GM23338 (cell line): Measurements from ENCODE around the gene AKAP13. TPM values are rescaled to one million over a fixed set of nuclear protein-coding genes. Genes with fewer than 3 reads are reported as not detected.

Experiments
- ATAC-seq: fragments of 200-7000 bp; cut with Tn5 transposase; 3 replicates; pipeline ENCODE4 v1.9.1; 2020
- DNase-seq: peaks from one replicate; pipeline ENCODE4 v3.0.0-alpha.2; 2015; ENCODE audit warnings: low spot score
- H2AFZ ChIP-seq: fragments of 200-600 bp; sonication (generic); 2 replicates; pipeline ENCODE4 v1.8.0; 2016; ENCODE audit warnings: antibody characterized with exemption, mild to moderate bottlenecking, moderate library complexity
- H3F3A ChIP-seq: fragments of 200-600 bp; sonication (generic); replicated peaks from 2 replicates; pipeline ENCODE4 v1.8.0; 2017; ENCODE audit warnings: antibody characterized with exemption, mixed run types, low read depth
- H3K27ac ChIP-seq: fragments of 200-600 bp; sonication (generic); 2 replicates; pipeline ENCODE4 v1.6.1; 2016; ENCODE audit warnings: low read depth
- H3K27me3 ChIP-seq: fragments of 200-600 bp; sonication (generic); 2 replicates; pipeline ENCODE4 v1.8.0; 2016; ENCODE audit warnings: mild to moderate bottlenecking, mixed run types, moderate library complexity; ENCODE audit not compliant: insufficient read depth
- H3K36me3 ChIP-seq: fragments of 200-600 bp; sonication (generic); 2 replicates; pipeline ENCODE4 v1.8.0; 2016; ENCODE audit warnings: mild to moderate bottlenecking; ENCODE audit not compliant: insufficient read depth
- H3K4me1 ChIP-seq: fragments of 200-600 bp; sonication (generic); 2 replicates; pipeline ENCODE4 v1.8.0; 2016; ENCODE audit warnings: mild to moderate bottlenecking, moderate library complexity; ENCODE audit not compliant: insufficient read depth
- H3K4me2 ChIP-seq: fragments of 200-600 bp; sonication (generic); 2 replicates; pipeline ENCODE4 v1.7.1; 2017; ENCODE audit warnings: mixed run types
- H3K4me3 ChIP-seq: fragments of 200-600 bp; sonication (generic); 2 replicates; pipeline ENCODE4 v1.6.1; 2016; ENCODE audit warnings: mixed run types
- H3K79me2 ChIP-seq: fragments of 200-600 bp; sonication (generic); replicated peaks from 2 replicates; pipeline ENCODE4 v1.8.0; 2017; ENCODE audit warnings: mild to moderate bottlenecking; ENCODE audit not compliant: insufficient read depth
- H3K9me2 ChIP-seq: fragments of 200-600 bp; sonication (generic); 2 replicates; pipeline ENCODE4 v1.8.0; 2017; ENCODE audit not compliant: insufficient read depth
- H4K20me1 ChIP-seq: fragments of 200-600 bp; sonication (generic); replicated peaks from 2 replicates; pipeline ENCODE4 v1.8.0; 2017; ENCODE audit warnings: mild to moderate bottlenecking; ENCODE audit not compliant: insufficient read depth
- H3K27ac Mint-ChIP-seq: 2 replicates; pipeline ENCODE4 v1.8.0; 2020; ENCODE audit warnings: inconsistent platforms, mild to moderate bottlenecking, moderate library complexity, mixed read lengths
- H3K27me3 Mint-ChIP-seq: 3 replicates; pipeline ENCODE4 v1.8.0; 2022; ENCODE audit warnings: low read depth, mild to moderate bottlenecking, moderate library complexity, mixed read lengths, inconsistent platforms; ENCODE audit not compliant: insufficient read depth, poor library complexity
- H3K36me3 Mint-ChIP-seq: 3 replicates; pipeline ENCODE4 v1.8.0; 2021; ENCODE audit warnings: low read depth, mild to moderate bottlenecking, inconsistent platforms, moderate library complexity, mixed read lengths
- H3K4me1 Mint-ChIP-seq: 3 replicates; pipeline ENCODE4 v1.8.0; 2020; ENCODE audit warnings: mild to moderate bottlenecking, inconsistent platforms, mixed read lengths
- H3K4me3 Mint-ChIP-seq: 3 replicates; pipeline ENCODE4 v1.8.0; 2021; ENCODE audit warnings: moderate library complexity, mild to moderate bottlenecking, inconsistent platforms, mixed read lengths
- H3K9me3 Mint-ChIP-seq: 3 replicates; pipeline ENCODE4 v1.8.0; 2020; ENCODE audit warnings: moderate library complexity, mild to moderate bottlenecking, inconsistent platforms, mixed read lengths
- EZH2 ChIP-seq: fragments of 200-600 bp; sonication (generic); IDR thresholded peaks from one replicate; pipeline ENCODE4 v1.8.0; 2017; ENCODE audit warnings: antibody characterized with exemption, mild to moderate bottlenecking, low read depth; ENCODE audit not compliant: unreplicated experiment
- EZH2phosphoT487 ChIP-seq: fragments of 200-600 bp; sonication (generic); IDR thresholded peaks from one replicate; pipeline ENCODE4 v1.8.1; 2018; ENCODE audit warnings: antibody characterized with exemption; ENCODE audit not compliant: unreplicated experiment
- NANOG ChIP-seq: IDR thresholded peaks from 2 replicates; pipeline ENCODE4 v1.6.1; 2016; ENCODE audit warnings: antibody characterized with exemption, borderline replicate concordance
- POLR2AphosphoS5 ChIP-seq: IDR thresholded peaks from 2 replicates; pipeline ENCODE4 v1.6.1; 2016; ENCODE audit warnings: antibody characterized with exemption, low read depth
- STAT1 ChIP-seq: IDR thresholded peaks from one replicate; pipeline ENCODE4 v1.6.1; 2016; ENCODE audit warnings: antibody characterized with exemption; ENCODE audit not compliant: unreplicated experiment
- ZNF114 ChIP-seq: fragments of 250-450 bp; sonication (Bioruptor Pico); IDR thresholded peaks from 2 replicates; pipeline ENCODE4 v1.5.0; 2020; ENCODE audit warnings: mild to moderate bottlenecking, moderate library complexity
- ZNF331 ChIP-seq: fragments of 250-450 bp; sonication (Bioruptor Pico); IDR thresholded peaks from 2 replicates; pipeline ENCODE4 v1.5.0; 2020; ENCODE audit warnings: low read depth, mild to moderate bottlenecking, moderate library complexity
- polyA plus RNA-seq: library from polyadenylated mRNA; unstranded; fragments of >200 nt; fragmentation: Nextera tagmentation; extraction: Ambion mirVana; gene quantifications from 2 replicates; pipeline ENCODE4 v1.2.1, GENCODE V29; 2016
- total RNA-seq: library from RNA; depleted of rRNA; stranded (reverse); fragments of >200 nt; shearing (Covaris generic); gene quantifications from 2 replicates; pipeline ENCODE4 v1.2.3, GENCODE V29; 2014
- TF ChIP-seq, protein P1 (sequence below), 2 experiments: fragments of 200-600 bp in 1 of 2; sonication (generic) in 1 of 2; conservative IDR thresholded peaks; 2 replicates each; pipeline versions ENCODE4 v1.5.1 to v1.6.1; 2016 to 2017; ENCODE audit warnings: antibody characterized with exemption in 2 of 2, low read depth in 2 of 2, mild to moderate bottlenecking in 2 of 2, moderate library complexity in 1 of 2
- TF ChIP-seq, protein P2 (sequence below): IDR thresholded peaks from one replicate; pipeline ENCODE4 v1.6.1; 2018; ENCODE audit warnings: antibody characterized with exemption; ENCODE audit not compliant: unreplicated experiment
- TF ChIP-seq, protein P3 (sequence below): fragments of 250-450 bp; sonication (Bioruptor Pico); IDR thresholded peaks from 2 replicates; pipeline ENCODE4 v1.5.0; 2020; ENCODE audit warnings: mild to moderate bottlenecking, moderate library complexity

The AKAP13 gene
- total and polyA plus RNA-seq, 2 experiments from 2014 or later, result 46.2 to 60.7 TPM

DNA sequence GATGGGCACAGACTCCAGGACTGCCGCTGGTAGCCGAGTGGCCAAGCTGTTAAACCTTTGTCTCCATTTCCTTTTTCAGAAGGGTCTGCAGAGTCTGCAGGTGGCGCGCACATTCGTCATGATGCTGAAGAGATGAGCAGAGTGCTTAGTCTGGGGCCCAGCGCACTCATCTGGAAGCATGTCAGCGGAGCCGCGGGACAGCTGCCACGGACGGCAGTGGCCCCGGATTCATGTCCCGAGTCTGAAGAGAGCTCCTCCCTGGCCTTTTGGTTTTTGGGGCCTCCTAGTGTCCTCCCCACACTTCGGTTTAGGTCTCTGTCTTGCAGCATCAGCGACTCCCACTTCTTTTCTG, 371.7 kb downstream of the AKAP13 start:
- Histone ChIP-seq H3K4me1 (peaks cover 60% of the 10 kb centered on the region), H3K79me2 (no peaks in the 10 kb centered on the region; the same call in 1 of the 2 replicates), H3K9me2 (no peaks in the 10 kb centered on the region), H3K4me3 (peak overlapping the region; percentile 47), H3F3A (peaks cover 18% of the 10 kb centered on the region), H3K27ac (peak overlapping the region; percentile 91), H2AFZ (no peak overlapping the region), H3K27me3 (no peaks in the 10 kb centered on the region), H3K4me2 (peak overlapping the region; percentile 75), H4K20me1 (peaks cover 3% of the 10 kb centered on the region), H3K36me3 (no peaks in the 10 kb centered on the region; the same call in 1 of the 2 replicates)
- H3K4me1 Mint-ChIP-seq, result peaks cover 69% of the 10 kb centered on the region
- ATAC-seq, result peak; percentile 1
- no peaks in the 10 kb centered on the region for H3K9me3 Mint-ChIP-seq
- TF ChIP-seq, protein P1, sequence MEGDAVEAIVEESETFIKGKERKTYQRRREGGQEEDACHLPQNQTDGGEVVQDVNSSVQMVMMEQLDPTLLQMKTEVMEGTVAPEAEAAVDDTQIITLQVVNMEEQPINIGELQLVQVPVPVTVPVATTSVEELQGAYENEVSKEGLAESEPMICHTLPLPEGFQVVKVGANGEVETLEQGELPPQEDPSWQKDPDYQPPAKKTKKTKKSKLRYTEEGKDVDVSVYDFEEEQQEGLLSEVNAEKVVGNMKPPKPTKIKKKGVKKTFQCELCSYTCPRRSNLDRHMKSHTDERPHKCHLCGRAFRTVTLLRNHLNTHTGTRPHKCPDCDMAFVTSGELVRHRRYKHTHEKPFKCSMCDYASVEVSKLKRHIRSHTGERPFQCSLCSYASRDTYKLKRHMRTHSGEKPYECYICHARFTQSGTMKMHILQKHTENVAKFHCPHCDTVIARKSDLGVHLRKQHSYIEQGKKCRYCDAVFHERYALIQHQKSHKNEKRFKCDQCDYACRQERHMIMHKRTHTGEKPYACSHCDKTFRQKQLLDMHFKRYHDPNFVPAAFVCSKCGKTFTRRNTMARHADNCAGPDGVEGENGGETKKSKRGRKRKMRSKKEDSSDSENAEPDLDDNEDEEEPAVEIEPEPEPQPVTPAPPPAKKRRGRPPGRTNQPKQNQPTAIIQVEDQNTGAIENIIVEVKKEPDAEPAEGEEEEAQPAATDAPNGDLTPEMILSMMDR (conservative IDR thresholded peaks at IDR 0.05; ENCODE audit: low read depth in 2 of 2), result 0 out of 4 replicates have a peak, but pooled peaks of 1 of the 2 experiments have one; percentile 6
- TF ChIP-seq ZNF331, result no peak
- no peak for TF ChIP-seq EZH2phosphoT487
- TF ChIP-seq STAT1, result no peak
- TF ChIP-seq POLR2AphosphoS5, result no peak
- peaks cover 28% of the 10 kb centered on the region for H3K36me3 Mint-ChIP-seq
- H3K4me3 Mint-ChIP-seq, result peak overlapping the region; percentile 61
- peak overlapping the region; percentile 94 for H3K27ac Mint-ChIP-seq
- peaks cover 33% of the 10 kb centered on the region for H3K27me3 Mint-ChIP-seq
- DNase-seq, result peak; percentile 43

DNA sequence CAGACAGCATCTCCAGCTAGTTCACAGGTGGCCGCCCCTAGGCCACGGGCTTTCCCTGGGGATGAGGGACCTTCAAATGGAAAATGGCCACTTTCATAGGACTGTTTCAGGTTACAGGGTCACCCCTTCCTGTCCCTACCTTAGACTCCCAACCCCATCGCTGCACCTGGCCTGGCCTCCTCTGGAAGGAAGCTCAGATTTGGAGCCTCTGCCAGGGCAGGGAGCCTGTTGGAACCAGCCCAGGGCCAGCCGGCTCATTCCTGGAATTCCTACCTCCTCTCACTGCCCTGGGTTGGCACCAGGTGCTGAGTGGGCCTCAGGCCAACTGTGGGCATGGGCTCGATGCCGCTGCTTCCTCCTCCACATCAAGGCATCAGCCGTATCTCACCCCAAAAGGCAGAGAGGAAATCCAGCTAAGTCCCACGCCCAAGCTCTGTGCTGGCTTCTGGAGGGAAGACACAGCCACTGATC, 372.1 kb downstream of the AKAP13 start:
- peaks cover 65% of the 10 kb centered on the region for H3K4me1 Mint-ChIP-seq
- H3K4me2 ChIP-seq, result peak overlapping the region; percentile 75
- ATAC-seq, result no peak
- TF ChIP-seq ZNF114 (CRISPR knock-in tag), result no peak
- no peak for TF ChIP-seq EZH2phosphoT487
- TF ChIP-seq, protein P2, sequence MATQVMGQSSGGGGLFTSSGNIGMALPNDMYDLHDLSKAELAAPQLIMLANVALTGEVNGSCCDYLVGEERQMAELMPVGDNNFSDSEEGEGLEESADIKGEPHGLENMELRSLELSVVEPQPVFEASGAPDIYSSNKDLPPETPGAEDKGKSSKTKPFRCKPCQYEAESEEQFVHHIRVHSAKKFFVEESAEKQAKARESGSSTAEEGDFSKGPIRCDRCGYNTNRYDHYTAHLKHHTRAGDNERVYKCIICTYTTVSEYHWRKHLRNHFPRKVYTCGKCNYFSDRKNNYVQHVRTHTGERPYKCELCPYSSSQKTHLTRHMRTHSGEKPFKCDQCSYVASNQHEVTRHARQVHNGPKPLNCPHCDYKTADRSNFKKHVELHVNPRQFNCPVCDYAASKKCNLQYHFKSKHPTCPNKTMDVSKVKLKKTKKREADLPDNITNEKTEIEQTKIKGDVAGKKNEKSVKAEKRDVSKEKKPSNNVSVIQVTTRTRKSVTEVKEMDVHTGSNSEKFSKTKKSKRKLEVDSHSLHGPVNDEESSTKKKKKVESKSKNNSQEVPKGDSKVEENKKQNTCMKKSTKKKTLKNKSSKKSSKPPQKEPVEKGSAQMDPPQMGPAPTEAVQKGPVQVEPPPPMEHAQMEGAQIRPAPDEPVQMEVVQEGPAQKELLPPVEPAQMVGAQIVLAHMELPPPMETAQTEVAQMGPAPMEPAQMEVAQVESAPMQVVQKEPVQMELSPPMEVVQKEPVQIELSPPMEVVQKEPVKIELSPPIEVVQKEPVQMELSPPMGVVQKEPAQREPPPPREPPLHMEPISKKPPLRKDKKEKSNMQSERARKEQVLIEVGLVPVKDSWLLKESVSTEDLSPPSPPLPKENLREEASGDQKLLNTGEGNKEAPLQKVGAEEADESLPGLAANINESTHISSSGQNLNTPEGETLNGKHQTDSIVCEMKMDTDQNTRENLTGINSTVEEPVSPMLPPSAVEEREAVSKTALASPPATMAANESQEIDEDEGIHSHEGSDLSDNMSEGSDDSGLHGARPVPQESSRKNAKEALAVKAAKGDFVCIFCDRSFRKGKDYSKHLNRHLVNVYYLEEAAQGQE, result no peak
- TF ChIP-seq, protein P3, sequence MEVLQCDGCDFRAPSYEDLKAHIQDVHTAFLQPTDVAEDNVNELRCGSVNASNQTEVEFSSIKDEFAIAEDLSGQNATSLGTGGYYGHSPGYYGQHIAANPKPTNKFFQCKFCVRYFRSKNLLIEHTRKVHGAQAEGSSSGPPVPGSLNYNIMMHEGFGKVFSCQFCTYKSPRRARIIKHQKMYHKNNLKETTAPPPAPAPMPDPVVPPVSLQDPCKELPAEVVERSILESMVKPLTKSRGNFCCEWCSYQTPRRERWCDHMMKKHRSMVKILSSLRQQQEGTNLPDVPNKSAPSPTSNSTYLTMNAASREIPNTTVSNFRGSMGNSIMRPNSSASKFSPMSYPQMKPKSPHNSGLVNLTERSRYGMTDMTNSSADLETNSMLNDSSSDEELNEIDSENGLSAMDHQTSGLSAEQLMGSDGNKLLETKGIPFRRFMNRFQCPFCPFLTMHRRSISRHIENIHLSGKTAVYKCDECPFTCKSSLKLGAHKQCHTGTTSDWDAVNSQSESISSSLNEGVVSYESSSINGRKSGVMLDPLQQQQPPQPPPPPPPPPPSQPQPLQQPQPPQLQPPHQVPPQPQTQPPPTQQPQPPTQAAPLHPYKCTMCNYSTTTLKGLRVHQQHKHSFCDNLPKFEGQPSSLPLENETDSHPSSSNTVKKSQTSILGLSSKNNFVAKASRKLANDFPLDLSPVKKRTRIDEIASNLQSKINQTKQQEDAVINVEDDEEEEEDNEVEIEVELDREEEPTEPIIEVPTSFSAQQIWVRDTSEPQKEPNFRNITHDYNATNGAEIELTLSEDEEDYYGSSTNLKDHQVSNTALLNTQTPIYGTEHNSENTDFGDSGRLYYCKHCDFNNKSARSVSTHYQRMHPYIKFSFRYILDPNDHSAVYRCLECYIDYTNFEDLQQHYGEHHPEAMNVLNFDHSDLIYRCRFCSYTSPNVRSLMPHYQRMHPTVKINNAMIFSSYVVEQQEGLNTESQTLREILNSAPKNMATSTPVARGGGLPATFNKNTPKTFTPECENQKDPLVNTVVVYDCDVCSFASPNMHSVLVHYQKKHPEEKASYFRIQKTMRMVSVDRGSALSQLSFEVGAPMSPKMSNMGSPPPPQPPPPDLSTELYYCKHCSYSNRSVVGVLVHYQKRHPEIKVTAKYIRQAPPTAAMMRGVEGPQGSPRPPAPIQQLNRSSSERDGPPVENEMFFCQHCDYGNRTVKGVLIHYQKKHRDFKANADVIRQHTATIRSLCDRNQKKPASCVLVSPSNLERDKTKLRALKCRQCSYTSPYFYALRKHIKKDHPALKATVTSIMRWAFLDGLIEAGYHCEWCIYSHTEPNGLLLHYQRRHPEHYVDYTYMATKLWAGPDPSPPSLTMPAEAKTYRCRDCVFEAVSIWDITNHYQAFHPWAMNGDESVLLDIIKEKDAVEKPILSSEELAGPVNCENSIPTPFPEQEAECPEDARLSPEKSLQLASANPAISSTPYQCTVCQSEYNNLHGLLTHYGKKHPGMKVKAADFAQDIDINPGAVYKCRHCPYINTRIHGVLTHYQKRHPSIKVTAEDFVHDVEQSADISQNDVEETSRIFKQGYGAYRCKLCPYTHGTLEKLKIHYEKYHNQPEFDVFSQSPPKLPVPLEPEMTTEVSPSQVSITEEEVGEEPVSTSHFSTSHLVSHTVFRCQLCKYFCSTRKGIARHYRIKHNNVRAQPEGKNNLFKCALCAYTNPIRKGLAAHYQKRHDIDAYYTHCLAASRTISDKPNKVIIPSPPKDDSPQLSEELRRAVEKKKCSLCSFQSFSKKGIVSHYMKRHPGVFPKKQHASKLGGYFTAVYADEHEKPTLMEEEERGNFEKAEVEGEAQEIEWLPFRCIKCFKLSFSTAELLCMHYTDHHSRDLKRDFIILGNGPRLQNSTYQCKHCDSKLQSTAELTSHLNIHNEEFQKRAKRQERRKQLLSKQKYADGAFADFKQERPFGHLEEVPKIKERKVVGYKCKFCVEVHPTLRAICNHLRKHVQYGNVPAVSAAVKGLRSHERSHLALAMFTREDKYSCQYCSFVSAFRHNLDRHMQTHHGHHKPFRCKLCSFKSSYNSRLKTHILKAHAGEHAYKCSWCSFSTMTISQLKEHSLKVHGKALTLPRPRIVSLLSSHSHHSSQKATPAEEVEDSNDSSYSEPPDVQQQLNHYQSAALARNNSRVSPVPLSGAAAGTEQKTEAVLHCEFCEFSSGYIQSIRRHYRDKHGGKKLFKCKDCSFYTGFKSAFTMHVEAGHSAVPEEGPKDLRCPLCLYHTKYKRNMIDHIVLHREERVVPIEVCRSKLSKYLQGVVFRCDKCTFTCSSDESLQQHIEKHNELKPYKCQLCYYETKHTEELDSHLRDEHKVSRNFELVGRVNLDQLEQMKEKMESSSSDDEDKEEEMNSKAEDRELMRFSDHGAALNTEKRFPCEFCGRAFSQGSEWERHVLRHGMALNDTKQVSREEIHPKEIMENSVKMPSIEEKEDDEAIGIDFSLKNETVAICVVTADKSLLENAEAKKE (CRISPR knock-in tag), result no peak
- no peak for TF ChIP-seq NANOG
- TF ChIP-seq EZH2, result no peak
- no peak for TF ChIP-seq STAT1
- TF ChIP-seq POLR2AphosphoS5, result no peak

More for the DNA sequence above, 372.1 kb downstream of the AKAP13 start:
- H3K27me3 ChIP-seq, result no peaks in the 10 kb centered on the region
- no peak overlapping the region for H2AFZ ChIP-seq
- peak overlapping the region; percentile 96 for H3K27ac Mint-ChIP-seq
- no peak overlapping the region for H3K4me3 ChIP-seq
- H3K9me3 Mint-ChIP-seq, result no peaks in the 10 kb centered on the region
- peaks cover 33% of the 10 kb centered on the region for H3K27me3 Mint-ChIP-seq
- DNase-seq, result peak; percentile 39
- H3K79me2 ChIP-seq, result no peaks in the 10 kb centered on the region; the same call in 1 of the 2 replicates
- H3F3A ChIP-seq, result peaks cover 18% of the 10 kb centered on the region
- H3K4me1 ChIP-seq, result peaks cover 56% of the 10 kb centered on the region
- peaks cover 3% of the 10 kb centered on the region for H4K20me1 ChIP-seq
- peaks cover 24% of the 10 kb centered on the region for H3K36me3 Mint-ChIP-seq
- peak overlapping the region; percentile 91; the same call in 1 of the 2 replicates for H3K27ac ChIP-seq
- no peaks in the 10 kb centered on the region for H3K9me2 ChIP-seq
- H3K36me3 ChIP-seq, result no peaks in the 10 kb centered on the region; the same call in 1 of the 2 replicates
- peak overlapping the region; percentile 36; the same call in 1 of the 3 replicates for H3K4me3 Mint-ChIP-seq
